ENCODE results near the gene MSGN1. TPM values are rescaled to one million over a fixed set of nuclear protein-coding genes. Genes with fewer than 3 reads are reported as not detected.

Gene MSGN1
- total RNA-seq, 2 donors from 2014 or later: not detected

GRCh38 chr2:17791121-17791816 lies 25.0 kb upstream of the MSGN1 start:
- intact Hi-C loops (cut with DNase I): no loop called here
- WGBS, 2 donors: 47 to 58% methylated on average over 5 of the region's 5 CpGs
- no peak for ATAC-seq

DNA sequence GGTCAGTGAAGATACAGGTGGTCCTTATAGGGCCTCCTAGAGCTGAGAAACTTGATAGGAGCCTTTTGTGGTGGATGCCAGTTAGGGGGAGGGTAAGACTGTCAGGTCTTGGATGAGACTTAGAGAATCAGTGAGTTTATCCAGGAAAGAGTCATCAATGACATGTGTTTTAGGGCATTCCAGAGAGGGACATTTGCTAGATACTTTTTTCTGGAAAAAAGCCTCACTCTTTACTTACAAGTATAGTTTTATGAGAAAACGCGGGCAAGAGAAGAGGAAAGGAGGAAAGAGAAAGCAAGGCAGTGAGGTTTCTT lies 24.5 kb upstream of the MSGN1 start:
- H3K36me3 ChIP-seq (replicated peaks in 1 of 2; ENCODE audit: insufficient read depth in 1 of 2, low read depth in 2 of 2): no peaks in the 10 kb centered on the region
- TF ChIP-seq, protein P1, sequence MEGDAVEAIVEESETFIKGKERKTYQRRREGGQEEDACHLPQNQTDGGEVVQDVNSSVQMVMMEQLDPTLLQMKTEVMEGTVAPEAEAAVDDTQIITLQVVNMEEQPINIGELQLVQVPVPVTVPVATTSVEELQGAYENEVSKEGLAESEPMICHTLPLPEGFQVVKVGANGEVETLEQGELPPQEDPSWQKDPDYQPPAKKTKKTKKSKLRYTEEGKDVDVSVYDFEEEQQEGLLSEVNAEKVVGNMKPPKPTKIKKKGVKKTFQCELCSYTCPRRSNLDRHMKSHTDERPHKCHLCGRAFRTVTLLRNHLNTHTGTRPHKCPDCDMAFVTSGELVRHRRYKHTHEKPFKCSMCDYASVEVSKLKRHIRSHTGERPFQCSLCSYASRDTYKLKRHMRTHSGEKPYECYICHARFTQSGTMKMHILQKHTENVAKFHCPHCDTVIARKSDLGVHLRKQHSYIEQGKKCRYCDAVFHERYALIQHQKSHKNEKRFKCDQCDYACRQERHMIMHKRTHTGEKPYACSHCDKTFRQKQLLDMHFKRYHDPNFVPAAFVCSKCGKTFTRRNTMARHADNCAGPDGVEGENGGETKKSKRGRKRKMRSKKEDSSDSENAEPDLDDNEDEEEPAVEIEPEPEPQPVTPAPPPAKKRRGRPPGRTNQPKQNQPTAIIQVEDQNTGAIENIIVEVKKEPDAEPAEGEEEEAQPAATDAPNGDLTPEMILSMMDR (IDR thresholded peaks at IDR 0.05): no peak
- TF ChIP-seq POLR2A (IDR thresholded peaks at IDR 0.05): no peak
- 68 to 75% methylated on average over 2 of the region's 2 CpGs for WGBS, 2 donors
- no peak for ATAC-seq
- no peak overlapping the region for H3K27ac ChIP-seq
- DNase-seq: no peak
- H3K4me3 ChIP-seq: no peak overlapping the region
- H3K9me3 ChIP-seq: no peaks in the 10 kb centered on the region
- intact Hi-C loops (cut with DNase I): no loop called here
- no peaks in the 10 kb centered on the region for H3K4me1 ChIP-seq
- H3K27me3 ChIP-seq: no peaks in the 10 kb centered on the region

More at GRCh38 chr2:17791121-17791816, 25.0 kb upstream of the MSGN1 start:
- no peak overlapping the region for H3K4me3 ChIP-seq
- TF ChIP-seq, protein P1 (IDR thresholded peaks at IDR 0.05): no peak
- no peak for TF ChIP-seq POLR2A (IDR thresholded peaks at IDR 0.05)
- H3K27me3 ChIP-seq: no peaks in the 10 kb centered on the region
- no peak overlapping the region for H3K27ac ChIP-seq
- H3K4me1 ChIP-seq: no peaks in the 10 kb centered on the region
- DNase-seq: no peak
- H3K9me3 ChIP-seq: no peaks in the 10 kb centered on the region
- no peaks in the 10 kb centered on the region for H3K36me3 ChIP-seq (replicated peaks in 1 of 2; ENCODE audit: insufficient read depth in 1 of 2, low read depth in 2 of 2)

- ATAC-seq (no peak), DNase-seq (no peak)
- WGBS, 2 donors: 15 to 69% methylated on average over 1 of the region's 1 CpG
- no peak for TF ChIP-seq POLR2A (IDR thresholded peaks at IDR 0.05)
- TF ChIP-seq, protein P1 (IDR thresholded peaks at IDR 0.05): no peak
- H3K36me3 ChIP-seq (replicated peaks in 1 of 2; ENCODE audit: insufficient read depth in 1 of 2, low read depth in 2 of 2): no peaks in the 10 kb centered on the region
- intact Hi-C loops (cut with DNase I): no loop called here
- H3K27ac ChIP-seq: no peak overlapping the region
- no peaks in the 10 kb centered on the region for H3K27me3 ChIP-seq
- H3K9me3 ChIP-seq: no peaks in the 10 kb centered on the region
- no peak overlapping the region for H3K4me3 ChIP-seq
- no peaks in the 10 kb centered on the region for H3K4me1 ChIP-seq
Observed at GRCh38 chr2:17792515-17792914, 23.7 kb upstream of the MSGN1 start.

DNA sequence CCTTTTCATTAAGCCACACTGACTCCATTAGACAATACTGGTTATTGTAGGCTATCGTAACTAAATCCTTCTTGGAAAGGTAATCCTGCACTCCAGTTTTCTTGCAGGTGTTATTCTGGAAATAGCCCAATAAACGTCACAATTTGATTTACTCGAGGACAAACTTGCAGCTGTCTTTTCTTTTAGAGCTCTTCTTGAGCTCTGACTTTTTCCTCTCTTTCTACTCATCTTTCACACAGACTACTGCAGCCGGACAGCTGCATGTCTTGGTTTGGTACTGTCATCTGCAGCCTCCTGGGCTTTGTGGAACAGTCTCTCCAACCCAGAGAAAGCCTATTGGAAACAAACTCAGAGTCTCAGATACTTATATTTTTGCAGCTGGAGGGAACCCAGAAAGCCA lies 23.0 kb upstream of the MSGN1 start:
- Histone ChIP-seq H3K9me3 (no peaks in the 10 kb centered on the region), H3K4me1 (no peaks in the 10 kb centered on the region), H3K27me3 (no peaks in the 10 kb centered on the region), H3K36me3 (replicated peaks in 1 of 2; ENCODE audit: insufficient read depth in 1 of 2, low read depth in 2 of 2) (no peaks in the 10 kb centered on the region), H3K4me3 (no peak overlapping the region), H3K27ac (no peak overlapping the region)
- ATAC-seq (no peak), DNase-seq (no peak)
- WGBS, 2 donors: 32 to 39% methylated on average over 4 of the region's 4 CpGs
- TF ChIP-seq, protein P1 (IDR thresholded peaks at IDR 0.05): no peak
- TF ChIP-seq POLR2A (IDR thresholded peaks at IDR 0.05): no peak
- intact Hi-C loops (cut with DNase I): no loop called here

DNA sequence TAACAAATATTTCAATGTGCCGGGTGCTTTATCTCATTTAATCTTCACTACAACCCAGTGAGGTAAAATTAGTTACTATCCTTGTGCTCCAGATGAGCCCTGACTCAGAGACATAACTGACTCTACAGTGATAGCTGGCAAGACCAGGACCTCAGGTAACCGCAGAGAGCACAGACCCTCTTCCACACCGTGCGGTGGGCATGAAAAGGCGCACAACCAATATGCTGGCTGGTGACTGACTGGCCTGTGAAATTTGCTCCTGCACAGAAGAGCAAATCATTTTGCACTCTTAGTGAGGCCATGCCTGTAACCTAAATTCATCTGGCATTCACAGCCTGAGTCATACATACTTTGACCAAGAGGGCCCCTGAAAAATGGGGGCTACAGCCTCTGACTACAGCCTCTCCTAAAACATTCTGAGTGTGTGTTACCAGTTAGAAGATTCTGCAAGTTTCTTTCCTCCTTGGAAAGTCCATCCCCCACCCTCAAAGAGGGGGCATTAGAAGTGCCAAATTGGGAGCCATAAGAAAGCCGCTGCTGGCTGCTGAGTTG lies 22.4 kb upstream of the MSGN1 start:
- TF ChIP-seq POLR2A (IDR thresholded peaks at IDR 0.05): no peak
- TF ChIP-seq, protein P1 (IDR thresholded peaks at IDR 0.05): no peak
- DNase-seq (no peak), ATAC-seq (no peak)
- Histone ChIP-seq H3K27ac (no peak overlapping the region), H3K36me3 (replicated peaks in 1 of 2; ENCODE audit: insufficient read depth in 1 of 2, low read depth in 2 of 2) (no peaks in the 10 kb centered on the region), H3K4me1 (no peaks in the 10 kb centered on the region), H3K9me3 (no peaks in the 10 kb centered on the region), H3K27me3 (no peaks in the 10 kb centered on the region), H3K4me3 (no peak overlapping the region)
- intact Hi-C loops (cut with DNase I): no loop called here
- 73 to 78% methylated on average over 5 to 6 of the region's 6 CpGs for WGBS, 2 donors

Data from body of pancreas (tissue), 4 donors.